GM21723 (cell line): Measurements from ENCODE around the gene FBXO41.

Source experiments
- ATAC-seq: cut with Tn5 transposase; IDR thresholded peaks from one replicate; pipeline ENCODE4 v1.9.1; 2021; ENCODE audit warnings: mild to moderate bottlenecking, moderate library complexity; ENCODE audit not compliant: unreplicated experiment

FBXO41 gene

GRCh38 chr2:73290049-73290839 is 6.0 kb upstream of the FBXO41 start:
- ATAC-seq = no peak

GRCh38 chr2:73289304-73289703 is 5.0 kb upstream of the FBXO41 start:
- ATAC-seq = no peak

- no peak for ATAC-seq
These were observed 1.9 kb upstream of the FBXO41 start for GRCh38 chr2:73286134-73286655.

- ATAC-seq = peak; percentile 54
These were observed 971 bp upstream of the FBXO41 start for GRCh38 chr2:73285159-73285739.

- peak; percentile 28 for ATAC-seq
These were observed 558 bp downstream of the FBXO41 start for GRCh38 chr2:73283545-73284295.

- no peak for ATAC-seq
These were observed 1.2 kb downstream of the FBXO41 start for GRCh38 chr2:73282924-73283544.

GRCh38 chr2:73281244-73281643 is 3.0 kb downstream of the FBXO41 start:
- ATAC-seq = no peak

- ATAC-seq = no peak
These were observed 4.4 kb downstream of the FBXO41 start for GRCh38 chr2:73279852-73280251.

GRCh38 chr2:73272270-73272669 is 12.0 kb downstream of the FBXO41 start:
- ATAC-seq = no peak

GRCh38 chr2:73269686-73270465 is 14.4 kb downstream of the FBXO41 start:
- no peak for ATAC-seq

GRCh38 chr2:73268830-73269685 is 15.2 kb downstream of the FBXO41 start:
- peak; percentile 80 for ATAC-seq

GRCh38 chr2:73268366-73268829 is 15.9 kb downstream of the FBXO41 start:
- ATAC-seq = no peak

- no peak for ATAC-seq
These were observed 17.3 kb downstream of the FBXO41 start for GRCh38 chr2:73267008-73267407.

- no peak for ATAC-seq
These were observed 18.0 kb downstream of the FBXO41 start for GRCh38 chr2:73266061-73266901.

- ATAC-seq = no peak
These were observed 18.8 kb downstream of the FBXO41 start for GRCh38 chr2:73265298-73266060.

GRCh38 chr2:73264783-73265182 is 19.5 kb downstream of the FBXO41 start:
- no peak for ATAC-seq

GRCh38 chr2:73264332-73264606 is 20.0 kb downstream of the FBXO41 start:
- no peak for ATAC-seq
